Fibroblast of lung (primary cell): ENCODE data around the gene STRA8.

Experiments used
- EZH2 ChIP-seq: IDR thresholded peaks from 2 replicates; pipeline ENCODE4 v1.5.1; 2012; ENCODE audit warnings: low read length, control low read depth, mild to moderate bottlenecking; ENCODE audit errors: missing control alignments
- TF ChIP-seq, protein P1 (sequence below), 2 donors: IDR thresholded peaks in 1 of 2; conservative IDR thresholded peaks in 1 of 2; 1 replicate in 1 of 2; 2 replicates in 1 of 2; pipeline ENCODE4 v1.5.1; 2011 to 2012; ENCODE audit warnings: low read length in 2 of 2, control low read depth in 1 of 2, inconsistent platforms in 1 of 2, low read depth in 1 of 2, mild to moderate bottlenecking in 1 of 2

DNA sequence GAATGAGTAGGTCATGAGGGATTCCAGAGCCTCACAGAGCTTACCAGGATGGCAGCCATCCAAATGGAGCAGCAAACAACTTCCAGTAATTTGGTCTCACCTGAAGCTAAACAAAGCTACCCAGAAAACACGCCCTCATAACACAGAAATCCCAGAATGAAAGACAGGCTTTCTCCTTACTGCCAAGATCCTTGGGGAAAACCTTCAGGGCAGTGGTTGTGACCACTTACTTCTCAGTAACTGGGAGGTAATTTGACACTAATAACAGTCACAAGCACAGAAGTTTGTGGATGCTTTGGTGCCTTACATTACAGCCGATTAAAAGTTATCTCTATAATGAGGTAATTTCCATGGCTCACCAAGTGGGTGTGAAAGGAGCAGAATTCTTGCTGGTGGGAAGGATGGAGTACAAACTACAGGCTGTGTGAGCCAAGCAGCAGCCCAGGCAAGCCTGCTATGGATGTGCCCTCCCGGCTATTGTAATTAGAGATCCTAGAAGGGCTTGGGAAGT lies 32.8 kb upstream of the STRA8 start:
- TF ChIP-seq EZH2 = no peak
- TF ChIP-seq, protein P1, sequence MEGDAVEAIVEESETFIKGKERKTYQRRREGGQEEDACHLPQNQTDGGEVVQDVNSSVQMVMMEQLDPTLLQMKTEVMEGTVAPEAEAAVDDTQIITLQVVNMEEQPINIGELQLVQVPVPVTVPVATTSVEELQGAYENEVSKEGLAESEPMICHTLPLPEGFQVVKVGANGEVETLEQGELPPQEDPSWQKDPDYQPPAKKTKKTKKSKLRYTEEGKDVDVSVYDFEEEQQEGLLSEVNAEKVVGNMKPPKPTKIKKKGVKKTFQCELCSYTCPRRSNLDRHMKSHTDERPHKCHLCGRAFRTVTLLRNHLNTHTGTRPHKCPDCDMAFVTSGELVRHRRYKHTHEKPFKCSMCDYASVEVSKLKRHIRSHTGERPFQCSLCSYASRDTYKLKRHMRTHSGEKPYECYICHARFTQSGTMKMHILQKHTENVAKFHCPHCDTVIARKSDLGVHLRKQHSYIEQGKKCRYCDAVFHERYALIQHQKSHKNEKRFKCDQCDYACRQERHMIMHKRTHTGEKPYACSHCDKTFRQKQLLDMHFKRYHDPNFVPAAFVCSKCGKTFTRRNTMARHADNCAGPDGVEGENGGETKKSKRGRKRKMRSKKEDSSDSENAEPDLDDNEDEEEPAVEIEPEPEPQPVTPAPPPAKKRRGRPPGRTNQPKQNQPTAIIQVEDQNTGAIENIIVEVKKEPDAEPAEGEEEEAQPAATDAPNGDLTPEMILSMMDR (conservative IDR thresholded peaks at IDR 0.05 in 1 of 2, IDR thresholded peaks at IDR 0.05 in 1 of 2; ENCODE audit: low read depth in 1 of 2, low read length in 2 of 2) = no peak
